HG03097 (cell line): Measurements from ENCODE around the gene AMMECR1L.
"Not testable (repeated sequence)": the region's sequence is repeated elsewhere in the genome, so short reads cannot be mapped to it uniquely, and the experiment has no call there.

Source experiments
- ATAC-seq: cut with Tn5 transposase; IDR thresholded peaks from one replicate; pipeline ENCODE4 v1.9.1; 2021; ENCODE audit not compliant: unreplicated experiment, low FRiP score

The AMMECR1L gene

DNA sequence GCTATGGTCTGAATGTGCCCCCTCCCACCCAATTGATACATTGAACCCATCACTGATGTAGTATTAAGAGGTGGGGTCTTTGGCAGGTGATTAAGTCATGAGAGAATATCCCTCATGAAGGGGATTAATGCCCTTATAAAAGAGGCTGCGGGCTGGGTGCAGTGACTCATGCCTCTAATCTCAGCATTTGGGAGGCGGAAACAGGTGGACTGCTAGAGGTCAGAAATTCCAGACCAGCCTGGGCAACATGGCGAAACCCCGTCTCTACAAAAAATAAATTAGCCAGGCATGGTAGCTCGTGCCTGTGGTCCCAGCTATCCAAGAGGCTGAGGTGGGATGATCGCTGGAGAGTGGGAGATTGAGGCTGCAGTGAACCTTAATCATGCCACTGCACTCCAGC, 42.1 kb downstream of the AMMECR1L start:
- no peak for ATAC-seq

DNA sequence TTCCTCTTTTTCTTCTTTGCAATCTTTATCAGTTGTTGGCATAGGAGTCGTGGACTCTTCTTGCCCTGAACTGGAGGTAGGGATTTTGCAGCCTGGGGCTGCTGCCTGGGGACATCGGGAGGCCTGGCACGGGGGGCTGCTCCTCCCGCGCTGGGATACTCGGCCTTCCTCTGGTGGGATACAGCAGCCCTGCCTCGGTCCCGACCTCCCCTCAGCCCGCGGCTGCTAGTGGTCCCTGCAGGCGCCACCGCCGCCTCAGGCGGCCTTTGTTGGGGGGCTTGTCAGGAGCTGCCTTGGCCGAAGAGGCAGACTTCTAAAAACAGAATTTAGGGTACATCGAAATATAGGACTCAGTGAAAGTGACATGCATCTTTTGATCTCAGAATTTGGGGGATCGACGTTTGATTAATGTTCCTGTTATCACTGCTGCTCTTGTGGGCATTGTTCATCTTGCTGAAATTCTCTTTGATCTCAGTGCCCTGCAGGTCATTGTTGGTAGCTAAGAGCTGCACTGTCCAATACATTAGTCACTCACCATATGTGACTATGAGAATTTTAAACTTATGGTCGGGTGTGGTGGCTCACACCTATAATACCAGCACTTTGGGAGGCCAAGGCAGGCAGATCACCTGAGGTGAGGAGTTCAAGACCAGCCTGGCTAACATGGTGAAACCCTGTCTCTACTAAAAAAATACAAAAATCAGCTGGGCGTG, 44.1 kb downstream of the AMMECR1L start:
- ATAC-seq, result no peak

DNA sequence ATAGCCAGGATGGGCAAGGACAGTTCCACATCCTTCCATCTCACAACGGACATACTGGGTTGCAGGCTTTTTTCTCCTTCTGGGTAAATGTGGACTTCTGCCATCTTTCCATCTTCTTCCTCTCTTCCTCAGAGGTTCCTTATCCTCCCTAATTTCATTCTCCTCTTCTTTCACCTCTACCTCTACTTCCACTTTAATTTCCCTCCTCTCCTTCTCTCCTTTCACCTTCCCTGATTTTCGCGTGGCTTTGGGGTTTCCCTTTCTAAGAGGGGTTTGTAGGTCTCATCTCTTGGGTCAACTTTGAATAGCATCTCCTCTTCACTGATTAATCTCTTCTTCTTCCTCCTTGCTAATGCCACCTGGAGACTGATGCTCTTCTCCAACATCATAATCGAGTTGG, 44.9 kb downstream of the AMMECR1L start:
- ATAC-seq, result no peak

DNA sequence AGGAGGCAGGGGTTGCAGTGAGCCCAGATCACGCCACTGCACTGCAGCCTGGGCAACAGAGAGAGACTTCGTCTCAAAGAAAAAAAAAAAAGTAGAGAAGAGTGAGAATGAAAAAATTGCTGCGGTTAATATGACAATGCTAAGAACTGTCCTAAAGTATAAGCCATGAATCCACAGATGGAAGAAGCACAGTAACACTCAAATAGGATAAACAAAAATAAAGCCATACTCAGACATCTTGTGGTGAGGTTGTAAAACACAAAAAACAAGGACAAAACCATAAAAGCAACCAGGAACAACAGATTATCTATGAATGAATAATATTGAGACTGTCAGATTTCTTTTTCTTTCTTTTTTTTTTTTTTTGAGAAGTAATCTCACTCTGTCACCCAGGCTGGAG, 50.8 kb downstream of the AMMECR1L start:
- no peak for ATAC-seq

DNA sequence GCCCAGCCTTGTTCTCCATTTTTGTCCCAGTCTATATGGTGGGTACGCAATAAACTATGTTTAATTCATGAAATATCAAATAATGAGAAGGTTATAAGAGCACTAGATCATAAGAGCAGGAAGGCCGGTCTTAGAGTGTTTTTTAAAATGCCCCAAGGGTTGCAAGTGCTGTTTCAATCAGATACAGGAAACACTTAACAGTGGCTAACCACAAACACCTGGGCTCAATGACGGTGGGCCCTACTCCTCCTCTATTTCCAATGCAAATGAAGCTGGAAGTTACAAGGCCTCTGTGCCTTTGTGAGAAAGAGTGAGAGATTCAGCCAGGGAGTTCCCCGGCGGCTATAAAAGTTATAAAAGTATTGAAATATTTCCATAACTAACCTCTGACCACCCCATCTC, 55.9 kb downstream of the AMMECR1L start:
- ATAC-seq, result peak; percentile 95

DNA sequence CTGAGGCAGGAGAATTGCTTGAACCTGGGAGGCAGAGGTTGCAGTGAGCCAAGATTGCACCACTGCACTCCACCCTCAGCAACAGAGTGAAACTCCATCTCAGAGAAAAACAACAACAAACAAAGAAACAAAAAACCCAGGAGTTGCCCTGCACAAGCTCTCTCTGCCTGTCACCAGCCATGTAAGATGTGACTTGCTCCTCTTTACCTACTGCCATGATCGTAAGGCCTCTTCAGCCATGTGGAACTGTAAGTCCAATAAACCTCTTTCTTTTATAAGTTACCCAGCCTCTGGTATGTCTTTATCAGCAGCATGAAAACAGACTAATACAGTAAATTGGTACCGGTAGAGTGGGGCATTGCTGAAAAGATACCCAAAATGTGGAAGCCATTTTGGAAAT, 59.0 kb downstream of the AMMECR1L start:
- not testable (repeated sequence) for ATAC-seq

DNA sequence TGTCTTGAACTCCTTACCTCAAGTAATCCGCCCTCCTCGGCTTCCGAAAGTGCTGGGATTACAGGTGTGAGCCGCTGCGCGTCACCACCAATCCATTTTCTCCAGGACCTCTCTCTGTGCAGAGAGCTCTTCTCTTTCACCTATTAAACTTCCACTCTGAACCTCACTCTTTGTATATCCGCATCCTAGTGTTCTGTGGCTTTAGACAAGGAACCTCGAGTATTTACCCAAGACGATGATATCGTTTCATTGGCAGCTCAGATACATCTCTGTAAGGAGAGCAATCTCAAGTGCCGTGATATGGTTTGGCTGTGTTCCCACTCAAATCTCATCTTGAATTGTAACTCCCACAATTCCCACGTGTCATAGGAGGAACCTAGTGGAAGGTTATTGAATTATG, 59.7 kb downstream of the AMMECR1L start:
- ATAC-seq, result no peak

DNA sequence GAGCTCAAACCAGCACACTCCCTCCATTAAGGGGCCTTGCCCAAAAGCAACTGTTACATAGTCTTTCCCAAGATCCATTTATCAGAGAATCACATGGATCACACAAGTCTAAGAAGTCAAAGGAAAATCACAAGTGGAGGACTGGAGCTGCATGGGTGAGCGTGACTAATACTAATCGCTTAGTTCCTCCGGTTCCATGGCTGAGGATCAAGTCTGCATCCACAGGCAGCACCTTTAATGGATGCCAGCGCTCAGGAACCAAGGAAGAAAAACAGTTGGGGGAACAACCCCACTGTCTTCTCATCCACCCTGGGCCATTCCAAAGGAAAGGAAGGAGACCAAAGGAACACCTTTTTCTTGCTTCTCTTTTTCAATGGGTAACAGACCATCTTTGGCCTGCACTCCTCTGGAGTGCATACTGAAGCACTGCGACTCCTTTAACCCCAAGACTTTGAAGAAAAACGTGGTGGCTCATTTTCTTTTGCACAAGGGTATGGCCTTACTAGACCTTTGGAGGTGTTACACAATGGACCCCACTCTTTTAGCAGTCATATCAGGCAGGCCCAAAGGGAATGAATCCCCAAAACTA, 65.6 kb downstream of the AMMECR1L start:
- no peak for ATAC-seq

DNA sequence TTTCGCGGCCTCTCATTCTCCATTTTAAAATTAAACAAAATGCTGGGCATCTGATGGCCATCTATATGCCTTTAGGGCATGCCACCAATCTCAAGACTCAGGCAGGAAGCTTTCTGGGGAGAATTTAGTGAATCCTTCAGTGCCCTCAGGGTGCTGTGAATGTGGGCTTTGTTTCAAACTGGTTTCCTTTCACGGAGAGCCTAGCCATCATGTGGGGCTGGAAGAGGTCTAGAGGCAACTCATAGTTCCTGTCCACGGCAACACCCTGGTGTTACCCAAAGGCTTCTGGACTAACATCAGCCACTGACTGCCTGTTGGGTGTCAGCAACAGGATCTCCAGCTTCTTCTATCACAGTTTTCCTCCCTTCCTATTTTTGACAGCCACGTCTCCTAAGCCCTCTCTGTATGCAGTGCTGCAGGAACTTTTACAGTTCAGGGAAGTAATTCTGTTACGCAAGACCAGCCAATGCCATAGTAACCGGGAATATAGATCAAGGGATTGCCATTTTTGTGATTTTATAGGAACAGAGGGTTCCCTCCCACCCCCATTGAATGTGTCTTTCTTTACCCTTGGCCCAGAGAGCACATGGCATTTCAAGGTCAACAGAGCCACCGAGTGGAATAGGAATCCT, 66.8 kb downstream of the AMMECR1L start:
- no peak for ATAC-seq

GRCh38 chr2:127818241-127818640, 67.5 kb downstream of the AMMECR1L start:
- ATAC-seq, result no peak

- ATAC-seq, result no peak
Measured at GRCh38 chr2:127814677-127815076, 71.1 kb downstream of the AMMECR1L start.

- not testable (repeated sequence) for ATAC-seq
Measured at GRCh38 chr2:127812441-127812840, 73.3 kb downstream of the AMMECR1L start.
